NCI-H146 treated with DMSO at 0.1 percent for 48 hours (cell line): ENCODE data around the gene OR2AG2.

Source experiments
- DNase-seq: peaks from one replicate; lab custom pipeline; 2025; ENCODE audit not compliant: unreplicated experiment; lab: John Stamatoyannopoulos, UW

OR2AG2 gene

DNA sequence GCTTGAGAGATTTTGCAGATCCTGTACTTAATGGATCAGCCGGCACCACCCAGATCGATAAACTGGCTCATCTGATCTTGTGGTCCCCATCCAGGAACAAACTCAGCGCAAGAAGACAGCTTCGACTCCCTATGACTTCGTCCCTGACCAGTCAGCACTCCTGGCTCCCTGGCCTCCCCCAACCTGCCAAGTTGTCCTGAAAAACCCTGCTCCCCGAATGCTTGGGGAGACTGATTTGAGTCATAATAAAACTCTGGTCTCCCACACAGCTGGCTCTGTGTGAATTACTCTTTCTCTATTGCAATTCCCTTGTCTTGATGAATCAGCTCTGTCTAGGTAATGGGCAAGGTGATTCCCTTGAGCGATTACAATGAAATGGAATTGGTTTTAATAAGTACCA, 29.5 kb downstream of the OR2AG2 start:
- no peak for DNase-seq

DNA sequence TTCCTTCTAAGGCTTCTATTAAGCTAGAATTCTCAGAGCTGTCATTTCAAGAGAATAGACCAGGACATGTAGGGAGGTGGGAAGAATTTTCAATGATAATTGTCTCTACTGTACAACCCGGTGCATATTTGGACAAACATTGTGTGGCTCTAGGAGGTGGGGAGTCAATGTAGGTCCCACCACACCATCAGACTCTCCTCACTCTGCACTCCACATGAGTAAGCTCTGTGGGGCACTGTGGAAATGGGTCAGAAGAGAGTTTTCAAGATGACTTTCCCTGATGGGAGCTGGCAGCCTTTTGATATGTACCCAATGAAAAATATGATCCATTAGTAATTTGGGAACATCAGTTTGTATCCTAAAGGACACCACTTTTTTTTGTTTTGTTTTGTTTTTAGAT, 33.2 kb downstream of the OR2AG2 start:
- no peak for DNase-seq

DNA sequence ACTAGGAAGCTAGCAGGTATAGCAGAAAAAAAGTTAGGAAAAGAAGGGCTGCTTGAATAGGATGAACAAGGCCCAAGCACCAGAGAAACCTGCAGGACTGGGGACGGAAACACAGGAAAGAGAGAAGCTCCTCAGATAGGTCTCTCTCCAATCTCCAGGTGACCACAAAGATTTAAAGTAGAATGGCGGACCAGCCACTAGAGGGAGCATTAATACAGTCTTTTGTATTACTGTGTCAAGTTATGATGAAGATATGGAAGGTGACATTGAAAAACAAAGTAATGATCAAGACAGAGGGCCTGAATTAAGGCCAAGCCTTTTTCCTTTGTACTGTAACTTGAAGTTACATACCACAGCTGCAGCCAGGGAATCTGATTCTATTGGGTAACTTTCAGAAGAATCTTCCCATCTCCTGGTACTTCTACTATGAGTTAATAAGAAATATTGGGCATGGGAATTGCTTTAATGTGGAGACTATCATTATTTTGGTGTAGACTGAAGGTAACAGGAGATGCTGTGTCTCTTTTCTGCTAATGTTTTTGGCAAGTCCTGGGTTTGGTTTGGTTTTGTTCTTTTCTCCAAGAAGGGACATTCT, 33.8 kb downstream of the OR2AG2 start:
- DNase-seq: peak; percentile 6

DNA sequence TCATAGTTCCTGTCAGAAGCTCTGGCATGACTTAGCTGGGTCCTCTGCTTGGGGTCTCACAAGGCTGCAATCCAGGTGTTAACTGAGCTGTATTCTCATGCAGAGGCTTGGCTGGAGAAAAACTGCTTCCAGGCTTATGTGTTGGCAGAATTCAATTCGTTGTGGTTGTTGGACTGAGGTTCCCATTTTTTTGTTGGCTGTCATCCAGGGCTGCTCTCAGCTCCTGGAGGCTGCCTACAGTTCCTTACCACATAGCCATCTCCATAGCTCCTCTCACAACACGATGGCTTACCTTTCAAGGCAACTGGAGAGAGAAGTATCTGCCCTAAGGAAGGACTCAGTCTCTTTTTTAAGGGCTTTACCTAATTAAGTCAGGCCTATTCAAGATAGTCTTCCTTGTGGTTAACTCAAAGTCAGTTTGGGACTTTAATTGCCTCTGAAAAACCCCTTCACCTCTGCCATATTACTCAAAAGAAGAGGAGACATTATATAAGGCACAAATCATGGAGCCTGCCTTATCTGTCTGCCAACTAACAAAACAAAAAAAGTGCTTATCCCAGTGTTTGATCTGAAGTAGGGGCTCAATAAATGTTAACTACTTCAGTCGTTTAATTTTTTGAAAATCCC, 35.2 kb downstream of the OR2AG2 start:
- no peak for DNase-seq

DNA sequence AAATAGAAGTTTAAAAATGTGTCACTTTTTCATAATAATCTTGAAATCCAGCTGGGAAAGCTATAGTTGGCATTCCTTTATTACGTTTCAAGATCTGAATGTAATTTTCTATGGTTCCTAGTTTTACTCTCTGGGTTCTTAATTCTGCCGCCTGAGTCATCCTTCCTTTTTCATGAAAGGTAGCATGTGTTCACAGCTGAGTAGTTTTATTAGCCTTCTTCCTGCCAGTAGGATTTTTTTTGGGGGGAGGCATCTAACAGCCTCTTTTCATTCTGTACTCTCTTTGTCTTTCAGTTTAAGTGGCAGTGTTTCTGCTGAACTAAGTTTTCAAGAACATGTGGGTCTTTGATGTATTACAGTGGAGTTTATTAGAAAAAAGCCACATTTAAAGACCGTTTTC, 36.5 kb downstream of the OR2AG2 start:
- DNase-seq: no peak

DNA sequence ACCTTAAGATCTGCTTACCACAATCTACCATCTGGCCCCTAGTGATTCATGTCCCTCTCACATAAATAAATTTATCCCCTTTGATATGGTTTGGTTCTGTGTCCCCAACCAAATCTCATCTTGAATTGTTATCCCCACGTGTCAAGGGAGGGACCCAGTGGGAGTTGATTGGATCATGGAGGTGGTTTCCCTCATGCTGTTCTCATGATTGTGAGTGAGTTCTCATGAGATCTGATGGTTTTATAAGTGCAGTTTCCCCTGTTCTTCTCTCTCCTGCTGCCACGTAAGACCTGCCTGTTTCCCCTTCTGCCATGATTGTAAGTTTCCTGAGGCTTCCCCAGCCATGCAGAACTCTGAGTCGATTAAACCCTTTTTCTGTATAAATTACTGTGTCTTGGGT, 37.2 kb downstream of the OR2AG2 start:
- no peak for DNase-seq

DNA sequence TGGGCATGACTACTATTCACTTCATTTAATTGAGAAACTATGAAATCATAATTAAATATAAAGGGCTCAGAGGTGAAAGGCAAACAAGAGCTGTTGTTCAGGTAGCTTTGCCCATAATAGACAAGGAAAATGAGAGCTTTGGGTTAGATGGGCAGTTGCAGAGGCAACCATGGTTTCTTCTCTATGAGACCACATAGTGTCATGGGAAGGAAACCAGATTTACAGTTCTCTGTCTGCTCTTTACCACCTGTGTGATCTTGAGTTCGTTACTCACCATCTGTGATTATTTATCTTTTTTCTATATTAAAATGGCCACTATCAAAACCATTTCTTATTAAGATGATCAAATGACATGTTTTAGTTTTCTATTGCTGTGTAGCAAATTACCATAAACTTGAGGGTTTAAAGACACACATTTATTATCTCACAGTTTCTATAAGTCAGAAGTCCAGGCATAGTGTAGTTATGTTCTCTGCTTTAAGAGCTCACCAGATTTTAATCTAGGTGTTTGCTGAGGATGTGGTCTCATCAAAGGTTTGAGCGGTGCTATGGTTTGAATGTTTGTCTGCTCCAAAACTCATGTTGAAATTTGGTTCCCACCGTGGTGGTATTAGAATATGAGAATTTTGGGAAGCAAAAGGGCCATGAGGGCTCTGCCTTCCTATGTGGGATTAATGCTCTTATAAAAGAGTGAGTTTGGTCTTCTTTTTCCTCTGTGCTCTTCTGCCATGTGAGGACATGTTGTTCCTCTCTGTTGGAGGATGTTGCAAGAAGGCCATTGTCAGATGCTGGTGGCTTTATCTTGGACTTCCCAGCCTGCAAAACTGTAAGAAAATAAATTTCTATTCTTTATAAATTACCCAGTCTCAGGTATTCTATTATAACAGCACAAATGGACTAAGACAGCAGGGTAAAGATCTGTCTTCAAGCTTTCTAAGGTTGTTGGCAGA, 38.2 kb downstream of the OR2AG2 start:
- DNase-seq: no peak

DNA sequence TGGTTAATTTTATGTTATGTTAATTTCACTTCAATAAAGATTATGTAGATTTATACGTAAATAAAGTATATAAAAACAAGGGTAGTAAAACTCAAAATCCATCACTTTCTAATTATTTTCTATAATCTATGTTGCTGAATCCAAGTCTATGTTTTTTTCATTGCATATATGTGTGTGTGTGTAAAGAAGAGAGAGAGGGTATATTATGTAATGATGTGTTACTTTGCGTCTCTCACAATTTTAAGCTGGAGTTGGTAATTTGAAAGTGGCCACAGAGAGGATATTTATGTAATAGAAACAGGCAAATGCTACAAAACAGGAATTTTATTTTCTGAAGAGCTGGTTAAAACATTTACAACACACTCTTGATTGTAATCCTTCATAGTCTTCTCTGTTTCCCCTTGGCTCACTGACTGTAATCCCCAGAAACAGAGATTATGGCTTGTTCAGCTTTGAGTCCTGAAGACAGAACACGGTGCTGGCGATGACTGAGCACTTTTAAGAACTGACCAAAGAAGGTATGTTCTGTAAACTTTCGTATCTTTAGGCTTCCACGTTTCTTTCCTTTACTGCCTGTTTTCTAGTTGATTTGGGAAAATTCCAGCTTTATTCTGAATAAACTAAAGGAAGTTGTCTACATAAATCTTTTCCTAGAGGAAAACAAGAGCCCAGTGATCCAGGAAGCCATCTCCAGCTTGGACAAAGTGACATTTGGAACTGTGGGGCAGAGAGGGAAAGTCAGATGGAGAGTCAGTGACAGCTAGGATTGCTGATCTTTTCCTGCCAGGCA, 43.6 kb downstream of the OR2AG2 start:
- no peak for DNase-seq

DNA sequence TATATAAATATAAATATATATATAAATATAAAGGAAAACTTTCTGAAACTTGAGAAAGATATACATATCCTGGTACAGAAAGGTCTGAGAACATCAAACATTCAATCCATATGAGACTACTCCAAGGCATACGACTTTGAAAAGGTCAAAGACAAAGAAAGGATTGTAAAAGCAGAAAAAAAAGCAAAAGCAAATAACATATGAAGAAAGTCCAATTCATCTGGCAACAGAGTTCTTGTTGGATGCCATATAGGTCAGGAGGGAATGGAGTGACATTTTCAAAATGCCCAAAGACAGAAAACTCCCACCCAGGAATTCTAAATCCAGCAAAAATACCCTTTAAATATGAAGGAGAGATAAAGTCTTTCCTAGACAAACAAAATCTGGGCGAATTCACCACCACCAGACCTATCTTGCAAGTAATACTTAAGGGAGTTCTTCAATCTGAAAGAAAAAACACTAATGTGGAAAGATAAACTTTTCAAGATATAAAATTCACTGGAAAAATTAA, 46.3 kb downstream of the OR2AG2 start:
- no peak for DNase-seq

DNA sequence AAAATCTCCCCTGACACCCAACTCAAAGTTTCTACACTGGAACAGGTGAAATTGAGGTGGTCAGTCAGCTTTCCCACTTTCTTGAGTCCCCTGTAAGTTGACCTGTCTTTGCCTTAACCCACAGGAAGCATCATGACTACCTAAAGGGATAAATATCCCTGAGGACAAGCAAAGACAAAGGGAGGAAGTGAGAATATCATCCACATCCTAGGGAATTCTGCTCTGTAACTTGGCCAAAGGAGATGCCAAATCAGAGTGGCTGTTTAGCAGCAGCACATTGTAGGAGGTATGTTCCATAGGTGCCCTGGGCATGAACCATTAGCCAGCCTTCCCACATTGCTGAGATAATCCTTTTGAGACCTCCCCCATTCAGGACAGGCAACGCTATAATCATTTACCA, 47.8 kb downstream of the OR2AG2 start:
- no peak for DNase-seq

DNA sequence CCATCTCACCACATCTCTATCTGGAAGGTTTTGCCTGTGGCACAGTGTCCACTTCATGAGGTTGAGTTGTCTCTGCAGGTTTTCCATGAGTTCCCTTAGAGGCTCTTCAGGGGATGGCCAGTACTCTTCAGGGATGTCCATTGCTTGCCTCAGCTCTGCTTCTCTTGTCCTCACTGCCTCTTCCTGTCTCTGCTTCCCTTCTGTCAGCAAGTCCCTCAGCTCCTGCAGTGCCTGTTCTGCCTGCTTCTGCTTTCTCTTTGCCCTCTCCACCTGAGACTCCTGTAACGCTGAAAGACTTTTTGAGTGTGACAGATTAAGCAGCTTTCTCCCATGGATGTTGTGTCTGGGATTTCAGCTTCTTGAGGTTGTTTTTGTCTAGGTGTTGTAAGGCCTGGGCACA, 50.4 kb downstream of the OR2AG2 start:
- DNase-seq: no peak

DNA sequence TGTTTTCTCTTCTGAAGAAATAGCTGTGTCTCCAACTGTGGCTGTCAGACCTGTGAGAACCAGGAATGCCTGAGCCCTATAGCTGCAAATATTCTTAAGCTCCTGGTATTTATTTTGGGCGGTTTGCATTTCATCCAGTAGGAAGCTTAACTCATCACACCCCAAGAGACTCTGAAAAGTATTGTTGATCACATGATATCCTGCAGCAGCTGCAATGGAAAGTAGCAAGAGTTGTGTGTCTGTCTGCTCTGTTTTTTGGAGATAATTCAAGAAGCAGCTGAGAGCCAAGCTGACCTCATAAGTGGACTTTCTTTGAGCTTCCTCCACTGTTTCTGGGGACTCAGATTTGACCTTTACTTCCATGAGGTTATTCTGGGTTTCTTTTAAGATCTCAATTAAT, 52.2 kb downstream of the OR2AG2 start:
- no peak for DNase-seq

DNA sequence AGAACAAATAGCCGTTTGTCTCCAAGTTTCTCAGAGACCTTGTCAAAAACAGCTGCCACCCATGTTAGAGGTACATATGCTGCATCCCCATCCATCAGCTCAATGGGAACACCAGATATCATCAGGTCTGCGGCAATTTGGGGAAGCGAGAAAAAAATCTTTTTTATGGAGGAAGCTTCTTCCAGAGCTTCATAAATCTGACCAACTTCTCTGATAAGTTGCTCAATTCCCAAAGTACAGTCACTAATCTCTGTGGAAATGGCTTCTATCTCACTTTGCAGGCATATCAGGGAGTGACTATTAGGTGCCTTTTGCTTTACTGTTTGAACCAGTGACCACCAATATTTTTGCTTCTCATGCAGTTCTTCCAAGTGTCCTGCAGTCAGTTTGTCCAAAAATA, 54.4 kb downstream of the OR2AG2 start:
- DNase-seq: no peak
